LNCaP clone FGC (cell line): ENCODE data around the gene OSBPL1A.

Experiments used
- DNase-seq: peaks from one replicate; pipeline ENCODE4 v3.0.0-alpha.2; 2011; ENCODE audit warnings: low read depth
- H3K4me3 ChIP-seq: 2 replicates; pipeline ENCODE4 v1.5.1; 2011; ENCODE audit warnings: mild to moderate bottlenecking, low read depth, low read length, control low read depth
- TF ChIP-seq, protein P1 (sequence below): IDR thresholded peaks from 2 replicates; pipeline ENCODE4 v1.5.1; 2012; ENCODE audit warnings: mild to moderate bottlenecking; ENCODE audit not compliant: control insufficient read depth, insufficient read depth; ENCODE audit errors: extremely low read depth

Gene OSBPL1A

DNA sequence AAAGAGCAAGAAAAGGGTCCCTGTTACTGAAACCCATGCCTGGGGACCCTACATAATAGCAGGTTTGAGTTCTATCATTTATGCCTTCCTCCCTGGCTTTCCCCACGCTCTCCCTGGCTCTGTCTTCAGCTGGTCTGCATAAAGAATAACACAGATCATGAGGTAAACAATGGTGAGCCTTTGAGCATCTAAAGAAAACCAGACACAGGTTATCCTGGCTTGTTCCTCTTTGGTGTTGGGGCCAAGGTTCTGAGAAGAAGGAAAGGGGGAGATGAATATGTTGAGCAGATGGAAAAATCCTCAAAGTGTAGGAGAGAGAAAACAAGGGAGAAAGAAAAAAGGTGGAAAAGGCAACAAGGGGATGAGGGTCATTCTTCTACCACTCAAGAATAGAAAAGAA, 131.5 kb downstream of the OSBPL1A start:
- H3K4me3 ChIP-seq: no peak overlapping the region
- no peak for DNase-seq

DNA sequence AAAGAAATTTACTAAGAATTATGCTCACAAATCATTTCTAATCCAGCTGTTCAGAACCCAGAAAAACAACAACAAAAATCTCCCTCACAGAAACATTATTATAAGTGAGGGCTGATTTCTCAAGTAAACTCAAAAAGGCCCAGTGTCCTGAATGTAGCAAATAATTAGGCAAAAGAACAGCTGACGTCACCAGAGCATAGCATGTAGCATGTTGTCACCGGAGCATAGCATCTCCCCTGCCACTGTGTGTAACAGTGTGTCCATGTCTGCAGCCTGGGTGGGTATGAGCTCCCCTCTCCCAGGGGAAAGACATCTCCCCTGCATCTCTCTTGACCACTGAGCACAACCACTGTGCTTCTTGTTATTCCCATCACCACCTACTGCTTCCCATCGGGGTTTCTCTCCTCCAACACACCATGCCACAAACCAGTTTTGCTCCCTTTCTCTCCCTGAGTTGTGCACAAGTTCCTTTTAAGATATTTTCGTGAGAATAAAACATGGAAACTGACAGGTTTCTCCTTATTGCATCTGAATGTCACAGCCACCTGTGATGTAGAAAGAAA, 132.0 kb downstream of the OSBPL1A start:
- TF ChIP-seq, protein P1, sequence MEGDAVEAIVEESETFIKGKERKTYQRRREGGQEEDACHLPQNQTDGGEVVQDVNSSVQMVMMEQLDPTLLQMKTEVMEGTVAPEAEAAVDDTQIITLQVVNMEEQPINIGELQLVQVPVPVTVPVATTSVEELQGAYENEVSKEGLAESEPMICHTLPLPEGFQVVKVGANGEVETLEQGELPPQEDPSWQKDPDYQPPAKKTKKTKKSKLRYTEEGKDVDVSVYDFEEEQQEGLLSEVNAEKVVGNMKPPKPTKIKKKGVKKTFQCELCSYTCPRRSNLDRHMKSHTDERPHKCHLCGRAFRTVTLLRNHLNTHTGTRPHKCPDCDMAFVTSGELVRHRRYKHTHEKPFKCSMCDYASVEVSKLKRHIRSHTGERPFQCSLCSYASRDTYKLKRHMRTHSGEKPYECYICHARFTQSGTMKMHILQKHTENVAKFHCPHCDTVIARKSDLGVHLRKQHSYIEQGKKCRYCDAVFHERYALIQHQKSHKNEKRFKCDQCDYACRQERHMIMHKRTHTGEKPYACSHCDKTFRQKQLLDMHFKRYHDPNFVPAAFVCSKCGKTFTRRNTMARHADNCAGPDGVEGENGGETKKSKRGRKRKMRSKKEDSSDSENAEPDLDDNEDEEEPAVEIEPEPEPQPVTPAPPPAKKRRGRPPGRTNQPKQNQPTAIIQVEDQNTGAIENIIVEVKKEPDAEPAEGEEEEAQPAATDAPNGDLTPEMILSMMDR: no peak
- no peak for DNase-seq

More for the DNA sequence above, 131.5 kb downstream of the OSBPL1A start:
- TF ChIP-seq, protein P1: no peak

DNA sequence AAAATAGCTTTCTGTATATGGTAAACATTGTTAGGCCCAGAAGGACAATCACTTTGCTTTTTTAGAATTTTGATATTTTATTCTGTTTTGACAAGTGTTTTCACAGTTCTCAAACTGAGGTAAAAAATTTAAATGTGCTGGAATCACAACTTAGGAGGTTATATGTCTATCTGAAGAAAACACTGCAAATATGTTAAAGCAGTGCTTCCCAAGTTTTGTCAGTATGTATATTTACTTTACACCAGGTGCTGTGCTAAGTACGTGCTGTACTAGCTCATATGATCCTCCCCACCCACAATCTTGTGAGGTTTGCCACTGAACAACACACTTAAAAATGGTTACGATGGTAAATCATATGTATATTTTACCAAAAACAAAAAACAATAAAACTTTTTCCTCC, 134.6 kb downstream of the OSBPL1A start:
- TF ChIP-seq, protein P1: no peak
- no peak for DNase-seq

More for the DNA sequence above, 132.0 kb downstream of the OSBPL1A start:
- H3K4me3 ChIP-seq: no peak overlapping the region

DNA sequence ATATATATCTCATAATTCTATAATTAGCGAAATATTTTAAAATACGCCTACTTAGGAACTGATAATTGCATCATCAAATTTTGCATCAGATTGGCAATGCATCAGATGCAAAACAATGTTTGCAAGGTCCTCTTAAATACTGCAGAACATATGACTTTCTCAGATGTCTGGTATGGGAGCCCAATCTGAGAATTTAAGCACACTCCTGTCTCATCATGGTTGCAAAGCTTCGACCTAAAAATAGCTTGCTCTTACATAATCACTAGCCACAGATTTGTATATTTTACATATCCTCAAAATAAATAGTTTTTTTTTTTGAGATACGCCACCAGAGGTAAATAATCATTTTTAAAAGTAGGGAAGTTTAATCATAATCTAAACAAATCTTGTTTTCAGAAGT, 135.5 kb downstream of the OSBPL1A start:
- TF ChIP-seq, protein P1: no peak
- DNase-seq: no peak
- no peak overlapping the region for H3K4me3 ChIP-seq

More for the DNA sequence above, 134.6 kb downstream of the OSBPL1A start:
- no peak overlapping the region for H3K4me3 ChIP-seq

DNA sequence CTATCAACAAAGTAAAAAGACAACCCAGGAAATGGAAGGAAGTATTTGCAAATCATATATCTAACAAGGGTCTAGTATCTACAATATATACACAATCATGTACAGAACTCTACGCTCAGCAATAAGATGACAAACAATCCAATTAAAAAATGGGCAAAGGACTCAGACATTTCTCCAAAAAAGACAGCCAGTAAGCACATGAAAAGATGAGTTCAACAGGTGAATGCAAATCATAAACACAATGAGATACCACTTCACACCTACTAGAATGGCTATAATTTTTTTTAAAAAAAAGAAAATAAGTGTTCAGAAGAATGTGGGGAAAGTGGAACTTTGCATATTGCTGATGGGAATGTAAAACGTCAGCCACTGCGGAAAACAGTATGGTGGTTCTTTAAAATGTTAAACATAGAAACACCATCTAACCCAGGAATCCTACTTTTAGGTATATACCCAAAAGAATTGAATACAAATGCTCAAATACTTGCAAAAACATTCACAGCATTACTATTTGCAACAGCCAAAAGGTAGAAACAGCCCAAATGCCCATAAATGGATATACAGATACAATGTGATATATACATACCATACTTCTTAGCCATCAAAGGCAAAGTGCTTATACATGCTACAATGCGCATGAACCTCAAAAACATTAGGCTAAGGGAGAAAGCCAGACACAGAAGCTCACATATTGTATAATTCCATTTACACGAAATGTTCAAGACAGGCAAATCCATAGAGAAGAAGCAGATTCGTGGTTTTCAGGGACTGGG, 137.6 kb downstream of the OSBPL1A start:
- TF ChIP-seq, protein P1: no peak
- DNase-seq: no peak
- H3K4me3 ChIP-seq: no peak overlapping the region

DNA sequence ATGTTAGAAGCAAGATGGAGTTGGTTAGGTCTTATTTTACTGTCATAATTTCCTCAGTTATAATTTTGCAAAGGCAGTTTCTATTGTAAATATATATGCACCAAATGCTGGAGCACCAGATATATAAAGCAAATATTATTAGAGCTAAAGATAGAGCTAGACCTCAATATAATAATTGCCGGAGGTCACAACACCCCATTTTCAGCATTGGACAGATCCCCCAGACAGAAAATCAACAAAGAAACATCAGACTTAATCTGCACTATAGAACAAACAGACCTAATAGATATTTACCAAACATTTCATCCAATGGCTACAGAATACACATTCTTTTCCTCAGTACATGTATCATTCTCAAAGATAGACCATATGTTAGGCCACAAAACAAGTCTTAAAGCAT, 143.6 kb downstream of the OSBPL1A start:
- no peak for DNase-seq
- TF ChIP-seq, protein P1: no peak
- H3K4me3 ChIP-seq: no peak overlapping the region

DNA sequence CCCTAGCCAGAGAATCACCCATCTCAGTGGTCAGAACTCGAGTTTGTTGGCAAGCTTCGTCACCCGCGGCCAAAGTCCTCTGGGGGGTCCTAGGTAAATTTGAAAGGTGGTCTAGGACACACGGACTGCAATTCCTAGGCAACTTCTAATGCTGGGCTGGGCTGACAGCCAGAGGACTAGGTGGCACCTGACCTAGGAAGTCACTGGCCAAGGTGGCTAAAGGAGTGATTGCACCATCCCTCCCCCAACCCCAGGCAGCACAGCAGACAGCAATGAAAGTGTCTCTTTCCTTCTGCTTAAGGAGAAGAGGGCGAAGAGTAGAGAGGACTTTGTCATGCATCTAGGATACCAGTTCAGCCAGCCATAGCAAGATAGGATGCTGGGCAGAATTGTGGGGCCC, 147.9 kb downstream of the OSBPL1A start:
- TF ChIP-seq, protein P1: no peak
- no peak overlapping the region for H3K4me3 ChIP-seq
- DNase-seq: no peak
